ENCODE data around the gene OR10V1. TPM values are rescaled to one million over a fixed set of nuclear protein-coding genes. Genes with fewer than 3 reads are reported as not detected.
A peak's percentile ranks its signal among the peaks of the same experiment; 100 is the strongest.
"Not testable (repeated sequence)": the region's sequence is repeated elsewhere in the genome, so short reads cannot be mapped to it uniquely, and the experiment has no call there.

OR10V1 gene
- polyA plus RNA-seq, 1 donor, result not detected

DNA sequence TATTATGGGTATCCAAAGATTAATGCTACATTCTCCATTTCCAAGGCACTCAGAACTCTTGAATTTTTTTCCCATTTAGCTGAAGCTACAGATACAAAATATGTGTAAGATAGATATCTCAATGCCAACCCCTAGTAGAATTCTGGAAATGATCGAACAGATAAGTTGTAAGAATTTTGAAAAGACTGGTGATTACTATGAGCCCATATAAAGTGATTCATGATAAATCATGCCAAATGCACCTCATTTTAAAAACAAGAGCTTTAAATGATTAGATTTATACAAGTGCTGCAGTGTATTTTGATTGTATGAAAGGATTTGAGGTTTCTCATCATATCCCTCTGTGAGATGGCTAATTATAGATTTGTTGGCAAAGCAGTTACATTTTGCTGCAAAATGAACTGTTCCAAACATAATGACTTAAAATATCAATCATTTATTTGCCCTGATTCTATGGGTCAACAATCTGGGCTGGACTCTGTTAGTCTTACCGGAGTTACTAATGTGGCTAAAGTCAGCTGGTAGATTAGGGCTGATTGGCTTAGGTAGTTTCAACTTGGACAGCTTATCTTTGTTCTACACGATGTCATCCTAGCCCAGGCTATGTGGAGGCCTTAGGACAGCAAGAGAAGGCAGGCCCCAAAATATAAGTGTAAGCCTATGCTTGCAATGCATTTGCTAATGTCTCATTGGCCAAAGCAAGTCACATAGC lies 3.4 kb downstream of the OR10V1 start:
- DNase-seq, result no peak

DNA sequence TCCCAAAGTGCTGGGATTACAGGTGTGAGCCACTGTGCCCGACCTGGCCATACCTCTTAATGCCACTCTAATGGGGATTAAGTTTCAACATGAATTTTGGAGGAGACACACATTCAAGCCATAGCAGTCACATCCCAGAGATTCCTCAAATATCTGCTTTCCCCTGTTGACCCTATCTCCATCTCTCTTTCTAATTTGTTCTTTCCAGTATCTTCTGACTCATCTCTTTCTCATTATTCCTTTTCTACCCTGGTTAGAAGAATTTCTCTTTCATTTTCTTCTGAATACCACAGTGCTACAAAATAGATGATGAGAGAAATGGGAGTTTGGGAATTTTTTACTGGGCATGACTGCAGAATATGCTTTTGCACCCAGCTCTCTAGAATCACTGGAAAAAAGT lies 5.1 kb downstream of the OR10V1 start:
- no peak for DNase-seq

DNA sequence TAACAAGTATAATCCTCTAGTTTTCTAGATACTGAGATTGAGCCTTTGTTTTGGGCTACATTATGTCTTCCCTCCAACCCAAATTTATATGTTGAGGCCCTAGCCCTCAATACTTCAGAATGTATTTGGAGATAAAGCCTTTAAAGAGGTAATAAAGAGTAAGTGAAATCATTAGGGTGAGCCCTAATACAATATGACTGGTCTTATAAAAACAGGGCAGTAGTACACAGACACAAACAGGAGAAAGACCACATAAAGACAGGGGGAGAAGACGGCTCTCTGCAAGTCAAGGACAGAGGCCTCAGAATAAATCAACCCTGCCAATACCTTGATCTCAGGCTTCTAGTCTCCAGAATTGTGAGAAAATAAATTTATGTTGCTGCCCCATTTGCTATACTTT lies 6.3 kb downstream of the OR10V1 start:
- DNase-seq, result no peak

DNA sequence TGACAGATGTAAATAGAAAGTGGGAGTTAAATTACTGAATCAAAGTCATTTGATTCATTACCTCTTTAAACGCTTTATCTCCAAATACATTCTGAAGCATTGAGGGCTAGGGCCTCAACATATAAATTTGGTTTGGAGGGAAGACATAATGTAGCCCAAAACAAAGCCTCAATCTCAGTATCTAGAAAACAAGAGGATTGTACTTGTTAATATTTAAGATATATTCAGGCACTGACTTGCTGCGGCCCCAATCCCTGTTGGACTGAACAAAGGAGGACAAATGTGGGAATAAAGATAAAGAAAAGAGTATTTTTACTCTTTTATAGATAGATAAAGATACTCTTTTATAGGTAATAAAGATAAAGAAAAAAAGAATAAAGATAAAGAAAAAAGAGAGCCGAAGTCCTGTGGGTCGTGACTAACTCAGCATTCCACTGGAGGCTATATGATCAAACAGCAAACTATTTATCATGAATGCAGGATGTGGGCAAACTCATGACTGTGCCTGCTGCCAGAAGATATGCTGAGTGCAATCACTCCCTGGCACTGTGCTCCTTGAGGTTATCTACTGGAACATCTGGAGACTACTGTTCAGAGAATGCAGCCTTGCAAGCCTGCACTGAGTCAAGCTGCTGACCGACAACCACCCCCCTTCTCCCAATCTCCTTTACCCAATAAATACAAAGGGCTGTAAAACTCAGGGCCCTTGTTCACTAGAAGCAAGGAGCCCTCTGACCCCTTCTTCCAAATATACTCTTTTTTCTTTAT lies 6.9 kb downstream of the OR10V1 start:
- DNase-seq, result no peak

DNA sequence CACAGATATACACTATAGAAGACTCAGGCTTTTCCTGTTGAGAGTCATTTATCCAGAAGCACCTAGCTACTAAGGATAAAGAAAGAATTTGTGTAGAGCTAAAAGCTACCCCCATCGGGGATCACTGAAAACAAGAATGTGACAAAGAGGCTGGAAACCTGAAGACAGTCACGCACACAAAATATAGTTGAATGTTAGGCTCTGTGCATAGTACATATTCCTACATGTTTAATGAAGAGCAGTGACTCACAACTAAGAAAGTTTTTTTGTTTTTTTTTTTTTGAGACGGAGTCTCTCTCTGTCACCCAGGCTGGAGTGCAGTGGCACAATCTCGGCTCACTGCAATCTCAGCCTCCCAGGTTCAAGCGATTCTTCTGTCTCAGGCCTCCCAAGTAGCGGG lies 8.4 kb downstream of the OR10V1 start:
- no peak for DNase-seq

DNA sequence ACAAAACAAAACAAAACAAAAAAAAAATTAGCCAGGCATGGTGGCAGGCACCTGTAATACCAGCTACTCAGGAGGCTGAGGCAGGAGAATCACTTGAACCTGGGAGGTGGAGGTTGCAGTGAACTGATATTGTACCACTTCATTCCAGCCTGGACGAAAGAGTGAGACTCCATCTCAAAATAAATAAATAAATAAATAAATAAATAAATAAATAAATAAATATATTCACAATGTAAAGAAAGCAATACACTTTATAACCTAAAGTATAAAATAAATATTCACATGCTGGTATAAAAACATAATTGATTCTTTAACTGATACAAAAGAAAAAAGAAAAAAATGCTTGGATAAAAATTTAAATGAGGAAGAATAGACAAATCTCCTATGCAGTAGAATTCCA lies 10.1 kb downstream of the OR10V1 start:
- DNase-seq, result not testable (repeated sequence)

DNA sequence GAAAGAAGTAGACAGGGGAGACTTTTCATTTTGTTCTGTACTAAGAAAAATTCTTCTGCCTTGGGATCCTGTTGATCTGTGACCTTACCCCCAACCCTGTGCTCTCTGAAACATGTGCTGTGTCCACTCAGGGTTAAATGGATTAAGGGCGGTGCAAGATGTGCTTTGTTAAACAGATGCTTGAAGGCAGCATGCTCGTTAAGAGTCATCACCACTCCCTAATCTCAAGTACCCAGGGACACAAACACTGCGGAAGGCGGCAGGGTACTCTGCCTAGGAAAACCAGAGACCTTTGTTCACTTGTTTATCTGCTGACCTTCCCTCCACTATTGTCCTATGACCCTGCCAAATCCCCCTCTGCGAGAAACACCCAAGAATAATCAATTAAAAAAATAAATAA lies 13.5 kb downstream of the OR10V1 start:
- DNase-seq, result not testable (repeated sequence)

DNA sequence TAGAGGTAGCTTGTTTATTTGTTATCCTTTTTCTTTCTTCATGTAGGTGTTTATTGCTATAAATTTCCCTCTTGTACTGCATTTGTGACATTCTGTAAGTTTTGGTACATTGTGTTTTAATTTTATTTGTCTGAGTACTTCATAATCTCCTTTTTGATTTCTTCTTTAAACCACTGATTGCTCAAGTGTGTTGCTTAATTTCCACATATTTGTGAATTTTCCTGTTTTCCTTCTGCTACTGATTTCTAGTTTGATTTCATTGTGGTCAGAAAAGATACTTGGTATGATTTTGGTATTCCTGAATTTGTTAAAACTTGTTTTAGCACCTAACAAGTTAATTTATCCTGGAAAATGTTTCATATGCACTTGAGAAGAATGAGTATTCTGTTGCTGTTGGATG lies 15.1 kb downstream of the OR10V1 start:
- no peak for DNase-seq

DNA sequence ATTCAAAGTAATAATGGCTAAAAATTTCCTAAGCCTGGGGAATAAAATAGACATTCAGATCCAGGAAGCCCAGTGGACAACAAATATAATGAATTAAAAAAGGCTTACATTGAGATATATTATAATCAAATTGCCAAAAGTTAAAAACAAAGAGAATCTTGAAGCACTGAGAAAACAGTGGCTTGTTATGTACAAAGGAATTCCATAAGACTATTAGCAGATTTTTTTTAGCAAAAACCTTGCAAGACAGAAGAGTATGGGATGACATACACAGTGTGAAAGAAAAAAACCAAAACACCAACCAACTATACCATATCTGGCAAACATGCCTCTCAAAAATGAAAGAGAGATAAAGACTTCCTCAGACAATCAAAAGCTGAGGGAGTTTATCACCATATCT lies 20.7 kb downstream of the OR10V1 start:
- DNase-seq, result no peak

DNA sequence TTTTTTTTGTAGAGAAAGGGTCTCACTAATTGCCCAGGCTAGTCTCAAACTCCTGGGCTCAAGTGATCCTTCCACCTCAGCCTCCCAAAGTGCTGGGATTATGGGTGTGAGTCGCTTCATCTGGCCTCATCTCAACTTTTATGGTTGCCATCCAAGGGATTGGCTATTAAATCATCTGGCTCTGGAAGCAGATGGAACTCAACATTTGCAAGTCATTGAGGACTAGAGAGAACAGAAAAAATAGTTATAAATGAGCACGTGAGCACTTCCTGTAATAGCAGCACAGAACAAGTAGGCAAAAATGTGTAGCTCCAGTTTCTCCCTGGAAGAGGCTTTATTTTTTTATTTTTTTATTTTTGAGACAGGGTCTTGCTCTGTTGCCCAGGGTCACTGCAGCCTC lies 22.5 kb downstream of the OR10V1 start:
- DNase-seq, result no peak

DNA sequence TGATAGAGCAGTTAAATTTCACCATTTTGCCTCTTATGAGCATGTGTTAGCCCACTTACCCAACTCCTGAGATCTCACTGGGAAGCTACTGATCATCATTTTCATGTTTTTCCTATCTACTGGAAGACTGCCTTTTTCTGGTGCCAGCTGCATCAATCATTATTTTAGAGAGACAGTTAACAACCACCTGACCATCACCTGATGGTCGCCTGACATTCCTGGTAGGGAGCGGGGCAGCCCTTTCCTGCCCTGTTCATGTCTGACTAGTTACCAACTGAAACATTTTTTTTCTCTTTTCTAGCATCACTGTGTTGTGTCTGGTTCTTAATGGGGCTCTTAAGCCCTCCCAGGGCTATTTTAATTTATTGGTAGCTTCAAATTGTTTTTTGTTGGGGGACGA lies 24.6 kb downstream of the OR10V1 start:
- no peak for DNase-seq

DNA sequence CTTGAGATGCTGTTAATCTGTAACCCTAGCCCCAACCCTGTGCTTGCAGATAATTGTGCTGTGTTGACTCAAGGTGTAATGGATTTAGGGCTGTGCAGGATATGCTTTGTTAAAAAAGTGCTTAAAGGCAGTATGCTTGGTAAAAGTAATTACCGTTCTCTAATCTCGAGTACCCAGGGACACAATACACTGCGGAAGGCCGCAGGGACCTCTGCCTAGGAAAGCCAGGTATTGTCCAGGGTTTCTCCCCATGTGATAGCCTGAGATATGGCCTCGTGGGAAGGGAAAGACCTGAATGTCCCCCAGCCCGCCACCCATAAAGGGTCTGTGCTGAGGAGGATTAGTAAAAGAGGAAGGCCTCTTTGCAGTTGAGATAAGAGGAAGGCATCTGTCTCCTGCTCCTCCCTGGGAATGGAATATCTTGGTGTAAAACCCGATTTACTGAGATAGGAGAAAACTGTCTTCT lies 32.4 kb downstream of the OR10V1 start:
- not testable (repeated sequence) for DNase-seq

DNA sequence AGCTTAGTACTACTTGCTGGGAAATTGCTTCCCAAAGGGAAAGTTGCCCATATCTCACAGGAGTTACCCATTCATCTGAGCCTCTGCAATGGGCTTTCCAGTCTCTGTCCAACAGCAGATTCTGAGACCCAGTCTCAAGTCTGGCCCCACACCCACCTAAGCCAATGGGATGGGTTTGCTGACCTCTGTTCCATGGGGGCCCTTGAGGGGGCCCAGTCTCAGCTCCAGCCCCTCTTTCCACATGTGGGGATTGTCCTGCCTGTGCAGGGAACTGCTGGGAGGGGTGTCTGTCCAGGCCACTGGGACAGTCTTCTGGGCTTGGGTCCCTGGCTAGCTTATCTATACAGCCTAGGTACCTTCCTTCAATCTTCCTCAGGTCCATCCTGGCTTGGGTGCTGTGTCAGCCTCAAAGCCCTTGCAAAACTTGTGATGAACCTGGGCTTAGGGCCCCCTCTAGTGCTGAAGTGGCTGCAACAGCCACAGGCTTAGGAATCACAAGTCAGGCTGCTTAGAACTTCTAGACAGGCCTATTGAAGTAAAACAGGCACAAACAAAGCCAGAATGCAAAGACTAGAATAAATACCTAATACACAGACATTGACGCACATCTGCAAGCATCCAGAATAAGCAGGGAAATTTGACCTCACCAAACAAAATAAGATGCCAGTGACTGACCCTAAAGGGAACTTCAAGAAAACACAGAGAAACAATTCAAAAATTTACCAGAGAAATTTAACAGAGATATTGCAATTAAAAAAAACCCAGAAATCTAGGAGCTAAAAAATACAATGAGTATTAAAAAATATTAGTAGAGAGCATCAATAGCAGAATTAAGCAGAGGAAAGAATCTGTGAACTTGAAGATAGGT lies 33.1 kb downstream of the OR10V1 start:
- peak; percentile 70 for DNase-seq

DNA sequence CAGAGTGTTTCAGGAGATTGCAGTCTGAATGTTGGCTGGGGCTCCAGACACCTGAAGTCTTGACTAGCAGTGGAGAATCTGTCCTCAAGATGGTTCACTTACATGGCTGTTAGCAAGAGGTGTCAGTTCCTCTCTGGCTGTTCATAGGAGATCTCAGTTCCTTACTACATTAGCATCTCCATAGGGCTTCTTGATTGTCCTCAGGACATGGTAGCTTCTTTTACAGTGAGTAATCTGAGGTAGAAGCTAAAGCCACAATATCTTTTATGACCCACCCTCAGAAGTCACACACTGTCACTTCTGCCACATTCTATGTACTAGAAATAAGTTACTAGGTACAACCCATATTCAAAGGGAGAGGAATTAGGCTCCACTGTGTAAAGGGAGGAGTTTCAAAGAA lies 34.3 kb downstream of the OR10V1 start:
- DNase-seq, result no peak

DNA sequence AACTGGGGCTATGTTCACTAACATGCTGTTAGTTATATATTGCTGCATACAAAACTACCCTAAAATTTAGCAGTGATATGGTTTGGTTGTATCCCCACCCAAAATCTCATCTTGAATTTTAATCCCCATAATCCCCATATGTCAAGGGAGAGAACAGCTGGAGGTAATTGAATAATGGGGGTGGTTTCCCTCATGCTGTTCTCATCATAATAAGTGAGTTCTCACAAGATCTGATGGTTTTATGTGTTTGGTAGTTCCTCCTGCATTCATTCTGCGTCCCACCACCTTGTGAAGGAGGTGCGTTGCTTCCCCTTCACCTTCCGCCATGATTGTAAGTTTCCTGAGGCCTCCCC lies 34.9 kb downstream of the OR10V1 start:
- no peak for DNase-seq

DNA sequence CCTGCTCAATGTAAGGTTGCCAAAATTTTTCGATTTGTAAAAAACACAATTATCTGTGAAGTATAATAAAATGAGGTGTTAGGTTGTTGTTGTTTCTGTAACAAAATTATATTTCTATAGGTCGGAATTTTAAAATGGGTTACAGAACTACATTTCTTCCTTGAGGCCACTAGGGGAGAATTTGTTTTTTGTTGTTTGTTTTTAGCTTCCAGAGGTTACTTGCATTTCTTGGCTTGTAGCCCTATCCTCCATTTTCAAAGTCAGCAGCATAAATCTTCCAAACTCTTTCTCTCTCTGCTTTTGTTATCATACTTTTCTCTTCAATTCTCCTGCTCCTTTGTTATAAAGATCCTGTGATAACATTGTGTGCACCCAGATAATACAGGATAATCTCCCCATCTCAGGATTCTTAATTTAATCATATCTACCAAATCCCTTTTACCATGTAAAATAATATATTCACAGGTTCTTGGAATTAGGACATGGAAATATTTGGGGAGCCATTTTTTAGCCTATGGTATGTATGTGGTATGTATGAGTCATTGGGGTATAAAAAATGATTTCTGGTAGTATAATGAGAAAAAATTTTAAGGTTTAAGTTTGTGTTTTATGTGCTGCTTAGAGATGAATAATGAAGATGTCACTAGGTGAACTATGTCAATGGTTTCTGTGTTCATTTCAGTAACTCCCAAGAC lies 35.4 kb downstream of the OR10V1 start:
- DNase-seq, result no peak

DNA sequence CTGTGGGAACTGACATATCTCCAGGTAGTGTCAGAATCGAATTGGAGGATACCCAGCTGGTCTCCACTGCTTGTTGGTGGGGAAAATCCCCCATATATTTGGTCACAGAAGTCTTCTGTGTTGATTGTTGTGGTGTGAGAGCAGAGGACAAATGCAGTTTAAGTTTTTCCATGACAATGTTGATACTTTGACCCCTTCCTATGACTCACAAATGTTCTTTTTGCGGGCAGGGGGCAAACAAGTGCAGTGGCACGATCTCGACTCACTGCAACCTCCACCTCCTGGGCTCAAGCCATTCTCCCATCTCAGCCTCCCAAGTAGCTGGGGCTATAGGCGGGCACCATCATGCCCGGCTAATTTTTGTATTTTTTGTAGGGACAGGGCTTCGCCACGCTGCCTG lies 37.4 kb downstream of the OR10V1 start:
- DNase-seq, result no peak

DNA sequence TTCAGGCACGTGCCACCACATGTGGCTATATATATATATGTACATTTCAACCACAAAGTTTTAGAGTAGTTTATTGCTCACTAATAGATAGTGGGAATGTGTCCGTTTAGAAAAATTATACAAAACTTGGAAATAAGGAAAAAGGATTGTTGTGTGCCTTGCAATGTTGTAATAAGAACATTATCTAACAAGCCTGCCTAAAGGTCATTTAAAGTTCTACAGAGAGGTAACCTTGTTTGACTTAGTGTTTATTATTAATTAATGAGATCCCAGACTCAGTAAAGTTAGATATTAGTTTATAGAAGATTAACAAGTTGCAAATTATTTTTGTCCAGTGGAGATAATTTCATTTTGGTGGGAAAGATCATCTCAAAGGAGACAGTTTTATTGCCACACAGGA lies 39.4 kb downstream of the OR10V1 start:
- DNase-seq, result no peak

DNA sequence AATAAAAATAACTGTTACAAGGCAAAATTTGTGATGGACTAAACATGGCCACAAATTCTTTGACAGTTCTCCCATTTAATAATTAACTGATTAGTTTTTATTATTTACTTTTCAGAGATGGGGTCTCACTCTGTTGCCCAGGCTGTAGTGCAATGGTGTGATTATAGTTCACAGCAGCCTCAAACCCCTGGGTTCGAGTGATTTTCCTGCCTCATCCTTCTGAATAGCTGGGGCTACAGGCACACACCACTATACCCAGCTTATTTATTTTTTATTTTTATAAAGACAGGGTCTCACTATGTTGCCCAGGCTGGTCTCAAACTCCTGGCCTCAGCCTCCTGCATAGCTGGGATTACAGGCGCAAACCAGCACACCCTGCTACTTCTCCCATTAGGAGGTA lies 40.4 kb downstream of the OR10V1 start:
- no peak for DNase-seq

DNA sequence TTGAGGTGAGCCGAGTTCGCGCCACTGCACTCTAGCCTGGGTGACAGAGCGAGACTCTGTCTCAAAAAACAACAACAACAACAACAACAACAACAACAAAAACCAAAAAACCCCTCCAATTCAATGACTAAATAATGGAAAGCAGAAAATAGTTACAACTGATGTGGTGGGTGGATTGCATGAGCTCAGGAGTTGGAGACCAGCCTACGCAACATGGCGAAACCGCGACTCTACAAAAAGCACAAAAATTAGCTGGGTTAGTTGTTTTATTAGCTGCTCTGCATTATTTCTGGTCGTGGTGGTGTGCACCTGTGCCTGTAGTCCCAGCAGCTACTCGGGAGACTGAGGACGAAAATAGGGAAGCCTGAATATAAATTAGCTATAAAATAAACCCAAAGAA lies 42.2 kb downstream of the OR10V1 start:
- DNase-seq, result no peak

DNA sequence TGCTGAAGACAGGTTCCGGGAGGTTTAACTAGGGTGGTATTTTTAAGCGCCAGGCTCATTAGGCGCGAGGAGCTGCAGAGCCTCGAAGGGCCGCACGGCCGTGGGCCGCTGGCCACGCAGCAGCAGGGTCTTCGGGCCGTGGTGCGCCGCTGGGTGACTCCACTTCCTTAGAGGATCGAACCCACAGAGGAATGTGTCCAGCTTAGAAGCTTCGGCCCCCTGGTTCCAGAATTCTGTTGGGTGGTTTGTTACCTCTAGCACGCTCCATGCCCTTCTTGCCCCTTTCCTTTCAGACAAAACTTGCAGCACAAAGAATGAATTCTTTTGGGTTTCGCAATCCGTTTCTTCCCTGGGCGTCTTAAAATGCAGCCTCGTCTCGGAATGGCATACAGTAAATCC lies 44.0 kb downstream of the OR10V1 start:
- DNase-seq, result no peak

DNA sequence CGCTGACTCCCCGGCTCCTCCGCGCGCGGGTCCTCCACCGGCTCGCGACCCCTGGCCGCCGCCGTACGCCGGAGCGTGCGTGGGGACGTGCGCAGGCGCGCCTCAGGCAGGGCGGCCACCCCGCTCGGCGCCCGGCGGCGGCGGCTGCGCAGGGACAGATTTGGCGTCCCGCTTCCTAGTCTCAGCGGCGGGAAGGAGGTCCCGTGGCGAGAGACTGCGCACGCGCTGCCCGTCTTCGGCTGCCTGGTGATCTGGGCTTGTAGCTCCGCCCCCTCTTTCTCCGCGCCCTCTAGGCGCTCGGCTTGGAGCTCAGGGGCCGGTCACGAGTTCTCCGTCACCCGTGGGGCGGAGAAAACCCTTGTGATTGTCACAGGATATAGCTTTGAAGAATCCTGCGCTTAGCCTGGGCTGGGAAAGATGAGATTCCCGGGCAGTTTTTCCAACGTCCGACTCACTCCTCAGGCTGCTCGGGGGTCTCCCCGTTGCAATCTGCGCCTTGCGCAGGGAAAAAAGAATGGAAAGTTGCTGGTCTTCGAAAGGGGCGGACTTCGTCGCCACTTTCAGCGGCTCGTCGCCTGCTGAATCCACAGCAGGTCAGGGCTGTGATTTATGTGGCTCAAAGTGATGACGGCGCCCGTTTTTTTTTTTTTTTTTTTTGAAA lies 44.6 kb downstream of the OR10V1 start, which contains the start of gene PATL1:
TSS of gene PATL1 (minus strand) at position 88 of the 661 bp plus-strand sequence. CDS start 142 bp downstream, outside the sequence.
- DNase-seq, result peak; percentile 98
